IPS-15b (cell line): Measurements from ENCODE around the gene TAF6L.

ENCODE experiments used
- H3K27me3 ChIP-seq: one replicate; pipeline ENCODE4 v1.6.1; 2013; ENCODE audit warnings: low read length; ENCODE audit not compliant: control insufficient read depth, insufficient read depth
- H3K36me3 ChIP-seq: one replicate; pipeline ENCODE4 v1.6.1; 2013; ENCODE audit warnings: low read length; ENCODE audit not compliant: control insufficient read depth, insufficient read depth
- H3K4me1 ChIP-seq: one replicate; pipeline ENCODE4 v1.6.1; 2013; ENCODE audit warnings: mild to moderate bottlenecking, low read length; ENCODE audit not compliant: control insufficient read depth, insufficient read depth
- H3K4me3 ChIP-seq: one replicate; pipeline ENCODE4 v1.5.1; 2013; ENCODE audit warnings: low read depth, low read length
- H3K9ac ChIP-seq: one replicate; pipeline ENCODE4 v1.6.1; 2013; ENCODE audit warnings: low read depth, mild to moderate bottlenecking, low read length
- H3K9me3 ChIP-seq: one replicate; pipeline ENCODE4 v1.6.1; 2013; ENCODE audit warnings: mild to moderate bottlenecking, low read length; ENCODE audit not compliant: control insufficient read depth, insufficient read depth

The TAF6L gene

DNA sequence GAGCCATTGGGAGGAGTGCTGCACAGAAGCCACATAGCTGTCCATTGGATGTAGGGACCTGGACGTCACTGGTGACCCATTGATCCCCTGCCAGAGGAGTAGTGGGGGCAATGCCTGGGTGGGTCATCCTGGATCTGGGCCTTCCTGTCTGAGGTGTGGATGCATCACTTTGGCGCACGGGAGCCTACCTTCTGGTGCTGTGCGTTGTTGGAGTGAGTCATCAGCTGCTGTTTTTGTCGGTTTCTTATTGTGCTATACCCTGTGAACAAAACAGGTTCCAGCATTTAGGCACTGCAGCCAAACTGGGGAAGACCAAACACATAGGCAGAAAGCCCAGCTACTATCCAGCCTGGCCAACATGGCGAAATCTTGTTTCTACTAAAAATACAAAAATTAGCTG is 3.2 kb downstream of the TAF6L start:
- no peaks in the 10 kb centered on the region for H3K27me3 ChIP-seq
- no peak overlapping the region for H3K4me3 ChIP-seq
- peaks cover 21% of the 10 kb centered on the region for H3K36me3 ChIP-seq
- no peak overlapping the region for H3K9ac ChIP-seq
- H3K4me1 ChIP-seq: peaks cover 4% of the 10 kb centered on the region
- no peaks in the 10 kb centered on the region for H3K9me3 ChIP-seq

DNA sequence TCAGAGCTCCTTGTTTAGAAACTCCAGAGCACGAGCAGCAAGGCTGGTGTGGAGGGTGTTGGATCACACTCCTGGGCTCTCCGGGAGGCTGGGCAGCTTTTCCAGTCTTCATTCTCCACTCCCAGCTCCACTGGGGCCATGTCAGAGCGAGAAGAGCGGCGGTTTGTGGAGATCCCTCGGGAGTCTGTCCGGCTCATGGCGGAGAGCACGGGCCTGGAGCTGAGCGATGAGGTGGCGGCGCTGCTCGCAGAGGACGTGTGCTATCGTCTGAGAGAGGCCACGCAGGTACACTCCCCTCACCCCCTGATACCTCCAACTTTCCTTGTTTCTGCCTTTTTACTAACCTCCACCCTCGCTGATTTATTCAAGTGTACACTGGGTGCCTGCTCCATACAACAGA is 4.5 kb downstream of the TAF6L start:
- H3K4me1 ChIP-seq: no peaks in the 10 kb centered on the region
- H3K36me3 ChIP-seq: peaks cover 26% of the 10 kb centered on the region
- H3K9me3 ChIP-seq: no peaks in the 10 kb centered on the region
- H3K27me3 ChIP-seq: no peaks in the 10 kb centered on the region
- no peak overlapping the region for H3K4me3 ChIP-seq
- H3K9ac ChIP-seq: peak overlapping the region; percentile 26

DNA sequence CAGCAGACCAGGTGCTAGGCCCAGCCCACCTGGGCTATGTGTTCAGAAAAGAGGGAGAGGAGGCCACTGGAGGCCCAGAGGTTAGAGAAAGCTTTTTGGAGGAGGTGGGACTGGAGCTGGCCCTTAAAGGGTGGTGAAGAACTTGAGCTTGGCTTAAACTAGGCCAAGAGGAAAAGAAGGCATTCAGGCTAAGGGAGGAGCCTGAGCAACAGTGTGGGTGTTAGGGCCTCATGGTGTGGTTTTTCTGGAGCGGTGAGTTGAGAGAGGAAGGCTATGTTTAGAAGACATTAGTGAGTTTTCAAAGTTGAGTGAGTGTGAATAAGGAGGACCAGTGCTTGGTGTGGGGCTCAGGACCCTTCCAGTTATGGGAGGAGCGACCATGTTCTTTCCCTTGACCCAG is 6.2 kb downstream of the TAF6L start:
- H3K9me3 ChIP-seq: no peaks in the 10 kb centered on the region
- H3K36me3 ChIP-seq: peaks cover 30% of the 10 kb centered on the region
- H3K4me3 ChIP-seq: no peak overlapping the region
- H3K9ac ChIP-seq: no peak overlapping the region
- H3K27me3 ChIP-seq: no peaks in the 10 kb centered on the region
- H3K4me1 ChIP-seq: no peaks in the 10 kb centered on the region

DNA sequence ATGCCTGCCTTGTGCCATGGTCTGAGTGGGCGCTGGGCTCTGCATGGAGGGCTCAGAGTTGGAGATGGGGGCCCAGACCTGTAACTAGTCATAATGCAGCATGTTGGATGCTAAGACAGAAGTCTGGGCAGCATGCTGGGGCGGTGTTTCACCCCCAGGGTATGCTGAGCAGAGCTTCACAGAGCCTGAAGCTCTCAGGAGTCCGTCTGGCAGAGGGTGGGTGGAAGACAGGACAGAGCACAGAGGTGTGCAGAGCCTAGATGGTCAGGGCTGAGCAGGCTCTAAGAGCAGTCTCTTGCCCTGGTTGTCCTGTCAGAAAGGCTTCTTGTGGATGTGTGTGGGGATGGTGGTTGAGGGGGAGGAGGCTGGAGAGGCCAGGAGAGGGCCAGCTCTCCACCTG is 7.2 kb downstream of the TAF6L start:
- no peak overlapping the region for H3K9ac ChIP-seq
- no peaks in the 10 kb centered on the region for H3K27me3 ChIP-seq
- H3K36me3 ChIP-seq: peaks cover 32% of the 10 kb centered on the region
- H3K9me3 ChIP-seq: no peaks in the 10 kb centered on the region
- no peaks in the 10 kb centered on the region for H3K4me1 ChIP-seq
- H3K4me3 ChIP-seq: no peak overlapping the region

DNA sequence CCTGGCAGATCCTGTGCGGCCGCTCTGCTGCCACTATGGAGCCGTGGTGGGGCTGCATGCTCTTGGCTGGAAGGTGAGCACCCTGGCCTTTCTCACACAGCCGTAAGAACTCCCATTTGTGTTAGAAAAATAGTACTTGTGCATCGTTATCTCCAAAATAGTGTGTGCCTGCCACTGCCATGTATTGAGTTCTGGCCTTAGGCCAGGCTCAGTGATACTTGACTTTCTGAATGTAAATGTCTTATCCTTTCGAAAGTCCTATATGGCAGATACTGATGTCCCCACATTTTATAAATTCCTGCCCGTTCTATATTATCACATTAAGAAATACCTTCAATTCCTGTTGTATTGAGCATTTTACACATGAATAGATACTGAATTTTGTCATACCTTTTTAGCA is 11.6 kb downstream of the TAF6L start:
- Histone ChIP-seq H3K9ac (no peak overlapping the region), H3K27me3 (no peaks in the 10 kb centered on the region), H3K4me1 (no peaks in the 10 kb centered on the region), H3K36me3 (peaks cover 24% of the 10 kb centered on the region), H3K4me3 (no peak overlapping the region), H3K9me3 (no peaks in the 10 kb centered on the region)

DNA sequence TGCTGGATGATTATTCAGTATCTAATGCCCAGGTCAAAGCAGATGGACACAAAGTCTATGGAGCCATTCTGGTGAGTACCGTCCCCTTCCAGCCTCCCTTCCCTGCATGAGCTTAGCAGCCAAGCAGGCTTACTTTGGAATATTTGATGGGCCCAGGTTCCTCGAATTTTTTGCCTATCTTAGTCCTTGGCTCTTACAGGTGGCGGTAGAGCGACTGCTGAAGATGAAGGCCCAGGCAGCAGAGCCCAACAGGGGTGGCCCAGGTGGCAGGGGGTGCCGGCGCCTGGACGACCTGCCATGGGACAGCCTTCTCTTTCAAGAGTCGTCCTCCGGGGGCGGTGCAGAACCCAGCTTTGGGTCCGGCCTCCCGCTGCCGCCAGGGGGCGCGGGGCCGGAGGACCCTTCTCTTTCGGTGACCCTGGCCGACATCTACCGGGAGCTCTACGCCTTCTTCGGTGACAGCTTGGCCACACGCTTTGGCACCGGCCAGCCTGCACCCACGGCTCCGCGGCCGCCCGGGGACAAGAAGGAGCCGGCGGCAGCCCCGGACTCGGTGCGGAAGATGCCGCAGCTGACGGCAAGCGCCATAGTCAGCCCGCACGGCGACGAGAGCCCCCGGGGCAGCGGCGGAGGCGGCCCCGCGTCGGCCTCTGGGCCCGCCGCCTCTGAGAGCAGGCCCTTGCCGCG is 15.3 kb downstream of the TAF6L start:
- H3K4me1 ChIP-seq: peaks cover 4% of the 10 kb centered on the region
- peaks cover 27% of the 10 kb centered on the region for H3K36me3 ChIP-seq
- H3K9ac ChIP-seq: peak overlapping the region; percentile 37
- H3K27me3 ChIP-seq: no peaks in the 10 kb centered on the region
- H3K9me3 ChIP-seq: no peaks in the 10 kb centered on the region
- peak overlapping the region; percentile 79 for H3K4me3 ChIP-seq

DNA sequence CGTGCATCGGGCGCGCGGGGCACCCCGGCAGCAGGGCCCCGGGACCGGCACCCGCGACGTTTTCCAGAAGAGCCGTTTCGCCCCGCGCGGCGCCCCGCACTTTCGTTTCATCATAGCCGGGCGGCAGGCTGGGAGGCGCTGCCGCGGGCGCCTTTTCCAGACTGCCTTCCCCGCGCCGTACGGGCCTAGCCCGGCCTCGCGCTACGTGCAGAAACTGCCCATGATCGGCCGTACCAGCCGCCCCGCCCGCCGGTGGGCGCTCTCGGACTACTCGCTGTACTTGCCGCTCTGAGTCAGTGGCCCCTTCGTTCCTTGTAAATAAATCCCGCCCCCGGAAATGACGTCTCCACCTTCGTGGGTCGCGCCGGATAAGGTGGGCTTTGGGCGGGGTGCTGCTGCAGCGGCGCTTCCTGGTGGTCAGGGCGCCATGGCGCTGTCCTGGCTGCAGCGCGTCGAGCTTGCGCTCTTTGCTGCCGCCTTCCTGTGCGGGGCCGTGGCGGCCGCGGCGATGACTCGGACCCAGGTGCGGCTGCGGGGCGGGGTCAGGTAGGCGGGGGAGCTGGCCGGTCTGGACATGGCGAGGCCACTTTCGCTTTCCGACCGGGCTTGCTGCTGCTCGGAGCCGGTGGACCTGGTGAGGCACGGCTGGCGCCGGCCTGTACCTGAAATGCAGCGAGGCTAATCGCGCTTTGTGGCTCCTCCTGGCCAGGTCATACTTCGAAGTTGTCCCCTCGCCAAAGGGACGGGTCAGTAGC is 16.0 kb downstream of the TAF6L start, which contains the start of gene TMEM179B:
TMEM179B (plus strand) TSS at position 398 of the 755 bp plus-strand sequence; CDS start at position 428, 30 bp downstream.
- Histone ChIP-seq H3K9me3 (no peaks in the 10 kb centered on the region), H3K9ac (peak within 1 kb of the TSS; percentile 96), H3K36me3 (peaks cover 25% of the 10 kb centered on the region), H3K4me3 (peak within 1 kb of the TSS; percentile 79), H3K4me1 (peaks cover 4% of the 10 kb centered on the region), H3K27me3 (no peaks in the 10 kb centered on the region)

DNA sequence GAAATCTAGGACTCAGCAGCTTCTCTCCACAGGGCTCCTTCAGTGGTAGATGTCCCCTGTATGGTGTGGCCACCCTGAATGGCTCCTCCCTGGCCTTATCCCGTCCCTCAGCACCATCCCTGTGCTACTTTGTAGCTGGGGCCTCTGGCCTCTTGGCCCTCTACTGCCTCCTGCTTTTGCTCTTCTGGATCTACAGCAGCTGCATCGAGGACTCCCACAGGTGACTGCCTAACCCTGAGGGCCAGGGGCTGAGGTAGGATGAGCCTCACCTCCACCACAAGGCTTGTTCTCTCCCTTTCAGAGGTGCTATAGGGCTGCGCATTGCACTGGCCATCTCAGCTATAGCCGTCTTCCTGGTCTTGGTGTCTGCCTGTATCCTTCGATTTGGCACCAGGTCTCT is 17.8 kb downstream of the TAF6L start:
- no peaks in the 10 kb centered on the region for H3K27me3 ChIP-seq
- no peak overlapping the region for H3K9ac ChIP-seq
- H3K9me3 ChIP-seq: no peaks in the 10 kb centered on the region
- H3K36me3 ChIP-seq: peaks cover 22% of the 10 kb centered on the region
- H3K4me3 ChIP-seq: no peak overlapping the region
- H3K4me1 ChIP-seq: peaks cover 4% of the 10 kb centered on the region

DNA sequence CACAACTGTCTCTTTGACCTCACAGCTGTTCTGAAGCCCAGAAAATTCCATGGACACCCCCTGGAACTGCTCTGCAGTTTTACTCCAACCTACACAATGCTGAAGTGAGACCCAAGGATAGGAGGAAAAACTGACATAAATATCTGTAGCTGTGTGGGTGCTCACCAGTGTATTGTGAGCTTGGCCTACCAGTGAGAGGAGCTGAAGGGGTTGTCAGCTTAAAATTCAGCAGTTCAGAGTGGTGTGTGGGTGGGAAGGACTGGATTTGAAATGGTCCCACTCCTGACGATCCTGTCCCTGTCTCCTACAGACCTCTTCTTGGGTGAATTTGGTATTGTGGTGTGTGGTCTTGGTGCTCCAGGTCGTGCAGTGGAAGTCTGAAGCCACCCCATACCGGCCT is 18.4 kb downstream of the TAF6L start:
- Histone ChIP-seq H3K9me3 (no peaks in the 10 kb centered on the region), H3K4me1 (peaks cover 4% of the 10 kb centered on the region), H3K4me3 (no peak overlapping the region), H3K27me3 (no peaks in the 10 kb centered on the region), H3K36me3 (peaks cover 25% of the 10 kb centered on the region), H3K9ac (no peak overlapping the region)

DNA sequence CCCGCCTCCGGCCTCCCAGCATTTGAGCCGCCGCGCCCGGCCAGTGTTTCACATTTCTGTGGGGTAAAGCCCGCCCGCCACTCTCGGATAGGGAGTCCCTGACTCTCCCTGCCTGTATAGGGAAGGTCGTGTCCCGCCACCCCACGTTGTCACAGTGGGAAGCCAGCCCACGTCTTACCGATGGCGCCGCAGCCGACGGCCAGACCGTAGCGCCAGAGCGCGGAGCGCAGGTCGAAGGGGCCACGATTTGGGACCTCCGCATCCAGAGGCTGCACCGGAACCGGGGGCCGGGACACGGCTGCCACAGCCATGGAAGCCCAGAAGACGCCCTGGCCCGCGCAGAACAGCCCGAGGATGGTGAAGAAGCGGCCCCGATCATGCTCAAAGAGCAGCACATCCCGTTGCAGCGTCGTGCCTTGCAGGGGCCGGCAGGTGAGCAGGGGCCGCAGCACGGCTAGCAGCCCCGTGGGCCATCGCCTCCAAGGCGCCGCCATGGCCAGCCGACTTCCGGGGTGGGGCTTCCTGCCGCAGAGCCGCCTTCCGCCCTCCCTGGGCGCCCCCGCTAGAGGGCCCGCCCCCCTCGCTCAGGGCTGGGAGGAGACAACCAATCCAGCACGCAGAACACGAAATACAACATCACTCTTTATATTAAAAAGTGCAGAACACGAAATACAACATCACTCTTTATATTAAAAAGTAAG is 20.5 kb downstream of the TAF6L start, which contains the start of gene TMEM223:
TMEM223 (minus strand) TSS at position 506 of the 701 bp plus-strand sequence; CDS start at position 494, 12 bp downstream.
- H3K9ac ChIP-seq: peak within 1 kb of the TSS; percentile 94
- H3K36me3 ChIP-seq: peaks cover 43% of the 10 kb centered on the region
- H3K27me3 ChIP-seq: no peaks in the 10 kb centered on the region
- peaks cover 4% of the 10 kb centered on the region for H3K4me1 ChIP-seq
- H3K9me3 ChIP-seq: no peaks in the 10 kb centered on the region
- H3K4me3 ChIP-seq: peak within 1 kb of the TSS; percentile 95

DNA sequence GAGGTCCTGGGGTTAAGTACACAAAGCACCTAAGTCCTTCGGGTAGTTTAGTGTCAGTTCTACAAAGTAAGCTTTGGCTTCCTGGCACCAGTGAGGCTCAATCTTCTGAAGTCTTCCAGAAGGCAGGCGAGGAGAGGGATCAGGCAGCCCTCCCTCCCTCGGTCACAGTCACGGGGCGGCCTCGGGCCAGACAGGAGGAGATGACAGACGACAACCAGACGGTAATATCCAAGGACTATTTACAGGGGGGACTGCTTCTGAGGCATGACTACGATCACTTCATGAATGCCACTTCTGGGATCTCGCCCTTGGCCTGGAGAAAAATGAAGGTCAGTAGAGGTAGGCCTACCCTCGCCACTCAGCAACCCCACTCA is 21.0 kb downstream of the TAF6L start:
- H3K4me1 ChIP-seq: peaks cover 4% of the 10 kb centered on the region

More for the DNA sequence above, 21.0 kb downstream of the TAF6L start:
- H3K27me3 ChIP-seq: no peaks in the 10 kb centered on the region
- peaks cover 47% of the 10 kb centered on the region for H3K36me3 ChIP-seq
- H3K4me3 ChIP-seq: no peak overlapping the region
- no peaks in the 10 kb centered on the region for H3K9me3 ChIP-seq
- H3K9ac ChIP-seq: no peak overlapping the region
